COR-L47 (cell line): Measurements from ENCODE around the gene STXBP2.

ENCODE experiments used
- DNase-seq: peaks from one replicate; lab custom pipeline; 2025; lab: John Stamatoyannopoulos, UW

The STXBP2 gene

DNA sequence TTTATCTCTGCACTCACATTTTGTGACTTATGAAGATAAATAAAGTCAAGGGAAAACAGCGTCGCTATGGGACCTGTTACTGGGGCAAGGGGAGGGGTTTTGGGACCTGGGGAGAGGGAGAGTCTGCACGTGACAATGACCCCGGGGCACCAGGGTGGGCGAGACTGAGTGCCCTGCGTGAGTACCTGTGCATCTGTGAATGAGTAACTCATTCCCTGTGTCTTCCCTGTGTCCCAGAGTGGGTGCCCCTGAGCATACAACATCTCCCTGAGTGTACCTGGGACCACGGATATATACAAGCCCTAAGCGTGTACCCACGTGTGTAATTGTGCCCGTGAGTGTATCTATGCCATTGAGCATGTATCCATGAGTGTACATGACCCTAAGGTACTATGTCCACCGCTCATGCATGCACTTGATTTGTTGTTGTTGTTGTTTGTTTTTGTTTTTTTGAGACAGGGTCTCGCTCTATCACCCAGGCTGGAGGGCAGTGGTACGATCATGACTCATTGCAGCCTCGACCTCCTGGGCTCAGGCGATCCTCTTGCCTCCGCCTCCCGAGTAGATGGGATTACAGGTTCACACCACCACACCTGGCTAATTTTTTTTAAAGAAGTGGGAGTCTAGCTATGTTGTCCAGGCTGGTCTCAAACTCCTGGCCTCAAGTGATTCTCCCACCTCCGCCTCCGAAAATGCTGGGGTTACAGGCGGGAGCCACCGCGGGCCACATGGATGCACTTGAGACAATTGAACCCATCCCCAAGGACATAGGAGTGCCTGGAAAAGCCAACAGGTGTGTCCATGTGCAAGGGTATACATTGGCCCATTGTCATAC is 43.1 kb downstream of the STXBP2 start:
- DNase-seq: no peak

DNA sequence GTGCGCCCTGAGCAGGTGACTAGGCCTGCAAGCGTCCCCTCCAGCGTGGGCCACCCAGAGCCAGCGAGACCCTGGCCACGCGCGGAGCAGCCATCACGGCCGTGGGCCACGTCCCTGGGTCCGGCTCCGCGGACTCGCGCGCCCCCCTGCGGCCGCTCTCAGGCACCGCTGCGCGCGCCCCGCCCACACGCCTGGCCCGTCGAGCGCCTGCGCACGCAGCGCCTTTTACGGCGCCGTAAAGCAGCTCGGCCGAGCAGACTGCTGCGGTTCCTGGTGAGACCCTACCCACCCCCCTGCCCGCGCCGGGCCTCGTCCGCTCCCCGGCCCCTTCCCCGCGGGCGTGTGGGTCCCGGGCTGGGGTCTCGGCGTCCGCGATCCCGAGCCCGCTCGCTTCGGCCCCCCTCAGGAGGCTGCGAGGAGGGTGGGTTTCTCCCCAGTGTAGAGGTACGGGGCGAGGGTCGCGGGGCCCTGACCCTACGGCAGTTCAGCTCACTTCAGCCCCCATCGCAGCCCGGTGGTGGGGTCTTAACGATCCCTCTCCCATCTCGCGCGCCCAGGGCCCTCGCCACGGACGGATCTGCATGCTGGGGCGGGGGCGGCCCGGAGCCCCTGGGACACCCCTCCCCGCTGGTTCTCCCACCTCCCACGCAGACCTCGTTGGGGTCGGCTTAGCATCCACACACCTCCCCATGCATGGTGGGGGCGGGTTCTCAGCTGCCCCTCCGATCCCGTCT is 43.9 kb downstream of the STXBP2 start, which contains the start of gene TRAPPC5:
TRAPPC5 (plus strand) TSS at position 228 of the 734 bp plus-strand sequence. CDS start 1,421 bp downstream, outside the sequence.
- peak; percentile 82 for DNase-seq

DNA sequence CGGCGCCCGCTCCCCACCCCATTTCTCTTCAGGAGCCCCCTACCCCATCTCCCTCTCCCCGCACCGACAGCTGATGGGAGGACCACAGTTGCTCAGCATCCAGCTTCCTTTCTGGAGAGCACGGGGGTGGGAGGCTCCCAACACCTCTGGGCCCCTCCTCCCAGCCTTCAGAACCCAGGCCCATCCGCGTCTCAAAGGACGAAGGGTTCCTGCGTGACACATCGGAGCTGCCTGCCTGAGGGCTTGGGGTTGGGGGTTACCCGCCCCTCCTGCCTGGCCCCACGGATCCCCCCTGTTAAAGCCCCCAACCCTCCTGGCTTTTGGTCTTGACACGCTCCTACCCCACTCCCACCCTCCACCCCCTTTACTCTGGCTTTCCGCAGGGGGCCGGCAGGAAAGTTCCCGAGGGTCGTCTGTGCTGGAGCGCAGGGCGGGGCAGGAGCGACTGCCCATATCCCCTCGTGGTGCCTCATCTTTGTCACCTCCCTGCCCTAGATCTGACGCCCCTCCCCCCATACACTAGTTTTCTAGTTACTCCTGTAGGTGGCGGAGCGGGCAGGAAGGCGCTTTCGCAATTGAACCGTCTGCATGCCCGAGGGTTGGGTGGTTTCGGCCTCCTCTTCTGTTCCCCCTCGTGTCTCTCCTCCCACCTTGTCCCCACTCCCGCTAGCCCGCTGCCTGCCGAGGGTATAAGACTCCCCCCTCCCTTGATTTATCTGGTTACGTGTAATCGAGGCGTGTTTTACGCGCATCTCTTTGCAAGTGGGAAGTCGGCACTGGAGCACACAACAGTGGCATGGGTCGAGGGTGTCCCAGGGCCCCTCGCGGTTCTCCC is 44.6 kb downstream of the STXBP2 start:
- no peak for DNase-seq

DNA sequence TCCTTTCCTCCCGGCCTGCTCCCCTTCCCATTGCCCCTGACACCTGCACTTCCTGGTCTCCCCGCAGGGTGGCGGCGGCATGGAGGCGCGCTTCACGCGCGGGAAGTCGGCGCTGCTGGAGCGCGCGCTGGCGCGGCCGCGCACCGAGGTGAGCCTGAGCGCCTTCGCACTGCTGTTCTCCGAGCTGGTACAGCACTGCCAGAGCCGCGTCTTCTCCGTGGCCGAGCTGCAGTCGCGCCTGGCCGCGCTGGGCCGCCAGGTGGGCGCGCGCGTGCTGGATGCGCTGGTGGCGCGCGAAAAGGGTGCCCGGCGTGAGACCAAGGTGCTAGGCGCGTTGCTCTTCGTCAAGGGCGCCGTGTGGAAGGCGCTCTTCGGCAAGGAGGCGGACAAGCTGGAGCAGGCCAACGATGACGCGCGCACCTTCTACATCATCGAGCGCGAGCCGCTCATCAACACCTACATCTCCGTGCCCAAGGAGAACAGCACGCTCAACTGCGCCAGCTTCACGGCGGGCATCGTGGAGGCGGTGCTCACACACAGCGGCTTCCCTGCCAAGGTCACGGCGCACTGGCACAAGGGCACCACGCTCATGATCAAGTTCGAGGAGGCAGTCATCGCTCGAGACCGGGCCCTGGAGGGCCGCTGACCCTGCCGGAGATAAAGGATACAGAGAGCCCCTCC is 45.4 kb downstream of the STXBP2 start:
- no peak for DNase-seq

DNA sequence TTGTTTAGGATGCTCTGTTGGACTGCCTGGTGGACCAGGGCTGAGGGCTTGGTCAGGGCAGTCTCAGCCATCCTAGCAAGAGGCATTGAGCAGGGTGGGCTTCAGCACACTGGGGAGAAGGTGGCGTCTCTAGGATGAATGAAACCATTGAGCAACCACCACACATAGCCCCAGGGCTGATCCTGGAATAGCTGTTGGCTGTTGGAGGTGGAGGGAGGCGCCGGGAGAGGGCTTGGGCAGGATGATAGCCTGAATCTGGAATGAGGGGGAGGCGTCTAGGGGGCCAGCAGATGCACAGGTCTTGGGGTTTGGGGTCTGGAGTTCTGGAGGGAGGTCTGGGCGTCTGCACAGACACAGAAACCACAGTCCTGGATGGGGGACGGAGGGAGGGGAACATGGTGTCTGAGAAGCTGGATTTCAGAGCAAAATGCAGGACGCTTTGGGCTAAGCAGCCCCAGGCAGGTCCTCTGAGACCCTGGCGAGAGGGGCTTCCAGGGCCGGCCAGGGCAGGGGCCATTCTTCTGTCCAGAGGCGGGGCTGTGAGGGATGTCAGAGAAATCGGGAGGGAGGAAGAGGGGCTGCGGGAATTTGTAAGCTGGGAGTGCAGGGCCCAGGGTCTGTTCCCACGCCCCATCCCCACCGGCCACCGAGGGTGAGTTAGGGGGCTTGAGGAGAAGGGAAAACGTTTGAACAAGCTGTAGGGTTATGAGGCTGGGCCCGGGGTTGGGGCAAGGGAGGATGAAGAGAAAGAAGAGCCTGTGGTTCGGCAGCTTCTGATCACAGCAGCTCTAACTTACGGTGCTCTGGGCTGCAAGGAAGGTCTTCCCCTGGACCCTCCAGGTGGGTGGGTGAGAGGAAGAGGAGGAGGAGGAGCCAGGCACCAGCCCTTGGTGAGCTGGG is 48.9 kb downstream of the STXBP2 start:
- no peak for DNase-seq

DNA sequence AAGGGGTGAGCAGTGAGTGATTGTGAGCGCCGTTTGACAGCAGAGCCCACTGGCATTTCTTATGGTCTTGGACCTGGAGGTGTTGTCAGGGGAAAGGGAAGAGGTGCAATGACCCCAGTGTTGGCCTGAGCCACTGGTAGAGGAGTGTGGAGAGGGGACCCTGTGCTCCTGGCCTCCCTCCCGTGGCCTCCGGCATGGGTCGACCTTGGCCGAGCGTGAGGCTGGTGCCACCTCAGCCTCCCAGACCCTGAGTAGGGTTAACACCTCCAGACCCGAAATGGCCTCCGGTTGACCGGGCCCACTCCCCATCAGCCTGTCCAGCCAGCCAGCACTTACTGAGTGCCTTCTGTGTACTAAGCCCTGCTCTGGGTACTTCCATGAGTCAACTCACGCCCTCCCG is 50.3 kb downstream of the STXBP2 start:
- no peak for DNase-seq

DNA sequence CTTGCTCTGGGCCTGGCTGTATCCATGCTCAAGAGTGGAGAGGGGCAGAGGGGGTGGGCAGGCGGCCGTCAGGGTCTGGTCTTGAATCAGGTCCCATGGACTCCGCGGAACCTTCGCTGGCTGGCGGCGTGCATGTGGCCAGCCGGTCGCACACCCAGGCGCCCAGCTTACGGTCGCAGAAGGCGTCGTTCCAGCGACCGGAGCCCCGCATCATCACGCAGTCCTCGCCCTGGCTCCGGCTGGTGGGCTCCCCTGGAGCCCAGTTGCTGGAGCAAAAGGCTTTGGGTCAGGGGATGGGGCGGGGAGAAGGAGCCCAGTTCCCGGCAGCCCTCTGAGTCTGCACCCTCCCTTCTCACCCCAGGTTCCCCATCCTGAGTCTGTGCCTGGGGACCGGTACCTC is 52.3 kb downstream of the STXBP2 start:
- DNase-seq: no peak

DNA sequence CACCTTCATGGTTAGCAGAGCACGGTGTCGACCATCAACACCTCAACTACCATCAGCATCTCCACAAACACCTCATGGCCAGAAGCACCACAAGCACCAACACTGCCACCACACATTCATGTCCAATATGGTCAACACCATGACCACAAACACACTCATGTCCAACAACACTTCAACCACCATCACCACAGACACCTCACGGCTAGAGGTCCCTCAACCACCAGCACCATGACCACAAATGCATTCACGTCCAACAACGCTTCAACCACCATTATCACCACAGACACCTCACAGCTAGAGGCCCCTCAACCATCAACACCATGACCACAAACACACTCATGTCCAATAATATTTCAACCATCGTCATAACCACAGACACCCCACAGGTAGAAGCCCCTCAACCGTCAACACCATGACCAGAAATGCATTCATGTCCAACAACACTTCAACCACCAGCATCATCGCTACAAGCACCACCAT is 53.9 kb downstream of the STXBP2 start:
- no peak for DNase-seq

DNA sequence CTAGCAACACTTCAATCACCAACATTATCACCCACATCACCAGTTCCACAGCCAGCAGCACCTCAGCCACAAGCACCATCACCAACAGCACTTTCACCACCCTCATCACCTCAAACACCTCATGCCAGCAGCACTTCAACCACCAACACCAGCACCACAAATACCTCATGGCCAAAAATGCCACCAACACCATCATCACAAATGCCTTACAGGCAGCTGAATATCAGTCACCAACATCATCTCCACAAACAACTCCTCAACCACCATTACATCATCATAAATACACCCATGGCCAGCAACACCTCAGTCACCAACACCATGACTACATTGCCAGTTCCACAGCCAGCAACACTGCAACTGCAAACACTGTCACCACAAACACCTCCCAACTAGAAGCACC is 54.6 kb downstream of the STXBP2 start:
- DNase-seq: no peak

DNA sequence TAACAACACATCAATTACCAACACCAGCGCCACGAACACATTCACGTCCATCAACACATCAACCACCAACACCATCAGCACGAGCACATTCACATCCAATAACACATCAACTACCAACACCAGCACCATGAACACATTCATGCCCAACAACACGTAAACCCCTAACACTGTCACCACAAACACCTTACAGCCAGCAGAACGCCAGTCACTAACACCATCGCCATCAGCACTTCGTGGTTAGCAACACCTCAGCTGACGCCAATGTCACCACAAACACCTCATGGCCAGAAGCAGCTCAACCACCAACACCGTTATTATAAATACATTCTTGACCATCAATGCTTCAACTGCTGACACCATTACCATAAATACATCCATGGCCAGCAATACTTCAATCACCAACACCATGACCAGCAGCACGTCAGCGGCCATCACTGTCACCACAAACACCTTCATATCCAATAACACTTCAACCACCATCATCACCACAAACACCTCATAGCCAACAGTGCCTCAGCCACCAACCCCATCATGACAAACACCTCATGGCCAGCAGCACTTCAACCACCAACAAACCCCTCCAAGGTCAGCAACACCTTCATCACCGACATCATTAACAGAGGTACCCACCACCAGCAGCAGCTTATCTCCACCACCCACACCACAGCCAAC is 55.6 kb downstream of the STXBP2 start:
- DNase-seq: no peak

DNA sequence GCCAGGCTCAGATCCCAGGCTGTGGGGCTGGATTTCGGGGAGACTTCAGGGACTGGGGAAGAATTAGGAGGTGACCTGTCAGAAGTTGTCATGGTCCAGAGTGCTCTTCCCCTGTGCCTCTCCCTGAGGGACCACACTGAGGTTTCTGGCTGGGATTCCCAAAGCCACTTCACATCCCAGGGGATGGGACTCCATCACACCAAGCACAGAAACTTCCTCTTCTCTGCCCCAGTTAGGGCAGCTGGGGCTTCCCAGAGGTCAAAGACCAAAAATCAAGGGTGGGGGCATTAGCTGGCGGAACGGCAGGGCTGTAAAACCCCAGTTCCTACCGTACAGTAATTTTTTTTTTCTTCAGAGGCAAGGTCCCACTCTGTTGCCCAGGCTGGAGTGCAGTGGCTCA is 57.6 kb downstream of the STXBP2 start:
- no peak for DNase-seq
